ENCODE results near the gene HRH2.

The HRH2 gene

DNA sequence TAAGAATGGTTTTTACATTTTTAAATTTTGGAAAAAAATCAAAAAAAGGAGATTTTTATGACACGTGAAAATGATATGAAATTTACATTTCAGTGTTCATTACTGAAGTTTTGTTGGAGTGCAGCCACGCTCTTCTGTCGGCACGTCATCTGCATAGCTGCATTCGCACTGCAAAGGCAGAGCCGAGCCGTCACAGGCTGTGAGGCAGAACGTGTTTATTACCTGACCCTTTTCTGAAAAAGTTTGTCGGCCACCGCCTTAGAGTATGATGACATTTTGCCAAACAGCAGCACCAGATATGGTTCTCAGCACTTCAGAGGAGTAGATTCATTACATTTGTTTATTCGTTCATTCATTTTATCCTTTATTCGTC lies 24.1 kb downstream of the HRH2 start:
- Histone ChIP-seq H3K4me3 (ENCODE audit: insufficient read depth, low read depth, low read length, poor library complexity, severe bottlenecking) (no peak overlapping the region), H3K4me1 (ENCODE audit: control insufficient read depth, insufficient read depth, low read length, poor library complexity, severe bottlenecking) (no peaks in the 10 kb centered on the region), H3K27ac (ENCODE audit: insufficient read depth, low read length, poor library complexity, severe bottlenecking) (no peak overlapping the region), H3K36me3 (ENCODE audit: control insufficient read depth, insufficient read depth, low read length) (peaks cover 21% of the 10 kb centered on the region), H3K9me3 (ENCODE audit: control insufficient read depth, low read length) (no peaks in the 10 kb centered on the region), H3K27me3 (replicated peaks; ENCODE audit: control insufficient read depth, insufficient read depth, low read length, poor library complexity, severe bottlenecking) (no peaks in the 10 kb centered on the region)
- no peak for DNase-seq

DNA sequence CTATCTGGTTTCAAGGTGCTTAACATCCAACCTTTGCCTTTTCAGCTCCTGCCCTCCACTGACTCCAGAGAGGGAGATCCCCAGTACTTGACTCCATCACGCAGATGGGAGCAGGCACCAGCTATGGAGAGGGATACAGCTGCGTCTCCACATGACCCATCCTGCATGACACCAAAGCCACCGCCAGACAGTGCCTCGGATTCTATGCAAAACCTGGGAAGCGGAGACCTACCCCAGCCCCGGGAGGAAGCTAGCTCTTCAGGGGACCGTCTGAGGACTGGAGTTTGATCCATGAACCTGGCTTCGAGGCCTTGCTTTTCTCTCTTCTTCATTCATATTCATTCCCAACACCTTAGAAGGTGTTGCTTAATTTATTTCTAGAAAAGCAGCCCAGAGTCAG lies 24.8 kb downstream of the HRH2 start:
- Histone ChIP-seq H3K9me3 (ENCODE audit: control insufficient read depth, low read length) (no peaks in the 10 kb centered on the region), H3K4me1 (ENCODE audit: control insufficient read depth, insufficient read depth, low read length, poor library complexity, severe bottlenecking) (no peaks in the 10 kb centered on the region), H3K27ac (ENCODE audit: insufficient read depth, low read length, poor library complexity, severe bottlenecking) (no peak overlapping the region), H3K4me3 (ENCODE audit: insufficient read depth, low read depth, low read length, poor library complexity, severe bottlenecking) (no peak overlapping the region), H3K27me3 (replicated peaks; ENCODE audit: control insufficient read depth, insufficient read depth, low read length, poor library complexity, severe bottlenecking) (no peaks in the 10 kb centered on the region), H3K36me3 (ENCODE audit: control insufficient read depth, insufficient read depth, low read length) (peaks cover 26% of the 10 kb centered on the region)
- DNase-seq, result no peak

DNA sequence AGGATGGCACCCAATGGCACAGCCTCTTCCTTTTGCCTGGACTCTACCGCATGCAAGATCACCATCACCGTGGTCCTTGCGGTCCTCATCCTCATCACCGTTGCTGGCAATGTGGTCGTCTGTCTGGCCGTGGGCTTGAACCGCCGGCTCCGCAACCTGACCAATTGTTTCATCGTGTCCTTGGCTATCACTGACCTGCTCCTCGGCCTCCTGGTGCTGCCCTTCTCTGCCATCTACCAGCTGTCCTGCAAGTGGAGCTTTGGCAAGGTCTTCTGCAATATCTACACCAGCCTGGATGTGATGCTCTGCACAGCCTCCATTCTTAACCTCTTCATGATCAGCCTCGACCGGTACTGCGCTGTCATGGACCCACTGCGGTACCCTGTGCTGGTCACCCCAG lies 25.4 kb downstream of the HRH2 start:
- no peaks in the 10 kb centered on the region for H3K27me3 ChIP-seq (replicated peaks; ENCODE audit: control insufficient read depth, insufficient read depth, low read length, poor library complexity, severe bottlenecking)
- no peak overlapping the region for H3K4me3 ChIP-seq (ENCODE audit: insufficient read depth, low read depth, low read length, poor library complexity, severe bottlenecking)
- no peak overlapping the region for H3K27ac ChIP-seq (ENCODE audit: insufficient read depth, low read length, poor library complexity, severe bottlenecking)
- DNase-seq, result no peak
- no peaks in the 10 kb centered on the region for H3K4me1 ChIP-seq (ENCODE audit: control insufficient read depth, insufficient read depth, low read length, poor library complexity, severe bottlenecking)
- peaks cover 26% of the 10 kb centered on the region for H3K36me3 ChIP-seq (ENCODE audit: control insufficient read depth, insufficient read depth, low read length)
- no peaks in the 10 kb centered on the region for H3K9me3 ChIP-seq (ENCODE audit: control insufficient read depth, low read length)

DNA sequence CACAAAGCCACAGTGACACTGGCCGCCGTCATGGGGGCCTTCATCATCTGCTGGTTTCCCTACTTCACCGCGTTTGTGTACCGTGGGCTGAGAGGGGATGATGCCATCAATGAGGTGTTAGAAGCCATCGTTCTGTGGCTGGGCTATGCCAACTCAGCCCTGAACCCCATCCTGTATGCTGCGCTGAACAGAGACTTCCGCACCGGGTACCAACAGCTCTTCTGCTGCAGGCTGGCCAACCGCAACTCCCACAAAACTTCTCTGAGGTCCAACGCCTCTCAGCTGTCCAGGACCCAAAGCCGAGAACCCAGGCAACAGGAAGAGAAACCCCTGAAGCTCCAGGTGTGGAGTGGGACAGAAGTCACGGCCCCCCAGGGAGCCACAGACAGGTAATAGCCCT lies 26.1 kb downstream of the HRH2 start:
- Histone ChIP-seq H3K9me3 (ENCODE audit: control insufficient read depth, low read length) (no peaks in the 10 kb centered on the region), H3K27me3 (replicated peaks; ENCODE audit: control insufficient read depth, insufficient read depth, low read length, poor library complexity, severe bottlenecking) (no peaks in the 10 kb centered on the region), H3K4me1 (ENCODE audit: control insufficient read depth, insufficient read depth, low read length, poor library complexity, severe bottlenecking) (no peaks in the 10 kb centered on the region), H3K36me3 (ENCODE audit: control insufficient read depth, insufficient read depth, low read length) (peaks cover 29% of the 10 kb centered on the region), H3K27ac (ENCODE audit: insufficient read depth, low read length, poor library complexity, severe bottlenecking) (no peak overlapping the region), H3K4me3 (ENCODE audit: insufficient read depth, low read depth, low read length, poor library complexity, severe bottlenecking) (no peak overlapping the region)
- DNase-seq, result no peak

DNA sequence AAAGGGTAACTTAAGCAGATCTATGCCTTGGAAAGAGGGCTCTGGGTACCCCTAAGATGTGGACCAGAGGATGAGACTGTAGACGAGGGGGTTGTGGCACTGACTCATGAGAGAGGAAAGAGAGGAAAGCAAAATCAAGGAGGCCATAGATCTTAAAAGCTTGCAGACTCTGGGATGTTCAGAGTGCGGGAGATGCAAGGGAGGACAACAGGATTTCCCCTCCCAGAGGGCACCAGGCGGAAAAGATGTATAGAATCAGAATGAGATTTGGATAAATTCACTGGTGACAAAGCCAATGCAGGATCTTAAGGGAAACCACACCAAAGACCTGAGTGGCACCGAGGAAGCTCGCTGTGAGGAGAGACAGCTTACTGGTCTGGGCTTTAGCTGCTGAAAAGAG lies 27.1 kb downstream of the HRH2 start:
- no peaks in the 10 kb centered on the region for H3K27me3 ChIP-seq (replicated peaks; ENCODE audit: control insufficient read depth, insufficient read depth, low read length, poor library complexity, severe bottlenecking)
- H3K36me3 ChIP-seq (ENCODE audit: control insufficient read depth, insufficient read depth, low read length), result peaks cover 34% of the 10 kb centered on the region
- no peaks in the 10 kb centered on the region for H3K4me1 ChIP-seq (ENCODE audit: control insufficient read depth, insufficient read depth, low read length, poor library complexity, severe bottlenecking)
- no peak for DNase-seq
- H3K9me3 ChIP-seq (ENCODE audit: control insufficient read depth, low read length), result no peaks in the 10 kb centered on the region
- H3K27ac ChIP-seq (ENCODE audit: insufficient read depth, low read length, poor library complexity, severe bottlenecking), result no peak overlapping the region
- H3K4me3 ChIP-seq (ENCODE audit: insufficient read depth, low read depth, low read length, poor library complexity, severe bottlenecking), result no peak overlapping the region

DNA sequence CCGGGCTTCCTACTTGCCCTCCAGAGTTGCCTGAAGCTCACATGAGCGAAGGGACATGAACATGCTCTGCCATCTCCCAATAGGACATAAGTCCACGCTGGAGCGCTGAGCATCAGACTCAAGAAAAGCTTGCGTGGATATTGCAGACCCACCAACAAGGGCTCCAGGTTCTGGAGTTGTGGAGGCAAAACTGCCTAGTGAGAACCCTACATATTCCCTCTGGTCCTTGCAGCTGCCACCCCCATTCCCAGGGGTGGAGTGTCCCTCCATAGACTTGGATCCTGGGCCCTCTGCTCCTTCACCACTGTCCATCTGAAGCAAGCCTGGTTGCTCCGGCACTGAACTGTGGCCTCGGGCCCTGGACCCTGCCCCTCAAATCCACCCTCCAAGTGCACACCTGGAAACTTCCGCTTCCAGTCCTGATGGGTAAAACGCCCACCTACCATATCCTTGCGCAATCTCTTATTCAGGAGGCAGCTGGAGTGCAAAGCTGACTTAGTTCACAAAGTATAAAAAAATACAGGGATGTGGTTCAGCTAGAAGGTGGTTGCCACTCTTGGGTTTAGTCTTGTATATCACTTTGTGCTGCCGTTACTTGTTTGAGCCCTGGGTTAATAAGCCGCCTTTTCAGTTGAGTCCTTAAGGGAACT lies 28.0 kb downstream of the HRH2 start:
- no peaks in the 10 kb centered on the region for H3K27me3 ChIP-seq (replicated peaks; ENCODE audit: control insufficient read depth, insufficient read depth, low read length, poor library complexity, severe bottlenecking)
- peaks cover 35% of the 10 kb centered on the region for H3K36me3 ChIP-seq (ENCODE audit: control insufficient read depth, insufficient read depth, low read length)
- no peaks in the 10 kb centered on the region for H3K4me1 ChIP-seq (ENCODE audit: control insufficient read depth, insufficient read depth, low read length, poor library complexity, severe bottlenecking)
- no peak overlapping the region for H3K4me3 ChIP-seq (ENCODE audit: insufficient read depth, low read depth, low read length, poor library complexity, severe bottlenecking)
- no peak overlapping the region for H3K27ac ChIP-seq (ENCODE audit: insufficient read depth, low read length, poor library complexity, severe bottlenecking)
- no peaks in the 10 kb centered on the region for H3K9me3 ChIP-seq (ENCODE audit: control insufficient read depth, low read length)
- DNase-seq, result no peak

DNA sequence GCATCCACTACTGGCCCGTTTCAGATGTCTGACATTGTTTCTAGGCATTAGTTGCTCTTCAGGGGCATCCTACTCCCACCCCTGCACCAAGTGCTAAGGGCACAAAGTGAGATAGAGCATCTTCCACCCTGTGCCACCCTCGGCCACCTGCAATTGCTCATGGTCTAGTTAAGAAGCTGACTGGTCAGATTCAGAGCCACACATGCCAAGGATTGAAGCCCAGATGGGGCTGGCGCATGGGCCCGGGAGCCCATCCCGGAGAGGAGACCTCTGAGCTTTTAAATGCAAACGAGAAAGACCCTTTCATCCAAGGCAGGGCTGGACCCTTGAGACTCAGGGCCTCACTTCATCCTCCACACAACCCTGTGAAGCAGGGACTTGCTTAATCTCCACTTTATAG lies 28.5 kb downstream of the HRH2 start:
- DNase-seq, result no peak
- H3K9me3 ChIP-seq (ENCODE audit: control insufficient read depth, low read length), result no peaks in the 10 kb centered on the region
- peaks cover 35% of the 10 kb centered on the region for H3K36me3 ChIP-seq (ENCODE audit: control insufficient read depth, insufficient read depth, low read length)
- no peak overlapping the region for H3K27ac ChIP-seq (ENCODE audit: insufficient read depth, low read length, poor library complexity, severe bottlenecking)
- no peaks in the 10 kb centered on the region for H3K4me1 ChIP-seq (ENCODE audit: control insufficient read depth, insufficient read depth, low read length, poor library complexity, severe bottlenecking)
- no peak overlapping the region for H3K4me3 ChIP-seq (ENCODE audit: insufficient read depth, low read depth, low read length, poor library complexity, severe bottlenecking)
- no peaks in the 10 kb centered on the region for H3K27me3 ChIP-seq (replicated peaks; ENCODE audit: control insufficient read depth, insufficient read depth, low read length, poor library complexity, severe bottlenecking)

DNA sequence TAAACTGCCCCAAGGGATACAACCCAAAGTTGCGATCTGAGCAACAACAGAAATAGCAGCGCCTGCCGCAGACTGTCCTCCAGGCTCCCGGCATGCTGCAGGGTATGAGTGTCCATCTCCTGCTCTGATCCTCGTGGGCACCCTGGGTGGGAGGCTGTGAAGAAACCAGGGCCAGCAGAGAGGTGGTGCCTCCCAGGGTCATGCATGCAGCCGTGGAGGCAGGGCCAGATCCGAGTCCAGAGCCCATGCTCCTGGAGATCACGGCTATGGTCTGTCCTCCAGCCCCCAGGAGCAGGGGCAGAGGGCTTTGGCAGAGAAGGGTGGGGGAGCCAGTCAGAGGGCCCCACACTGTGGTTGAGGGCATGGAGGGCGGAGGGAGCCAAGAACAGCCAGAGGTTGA lies 29.0 kb downstream of the HRH2 start:
- no peaks in the 10 kb centered on the region for H3K9me3 ChIP-seq (ENCODE audit: control insufficient read depth, low read length)
- no peaks in the 10 kb centered on the region for H3K4me1 ChIP-seq (ENCODE audit: control insufficient read depth, insufficient read depth, low read length, poor library complexity, severe bottlenecking)
- no peak overlapping the region for H3K27ac ChIP-seq (ENCODE audit: insufficient read depth, low read length, poor library complexity, severe bottlenecking)
- no peak for DNase-seq
- H3K4me3 ChIP-seq (ENCODE audit: insufficient read depth, low read depth, low read length, poor library complexity, severe bottlenecking), result no peak overlapping the region
- H3K27me3 ChIP-seq (replicated peaks; ENCODE audit: control insufficient read depth, insufficient read depth, low read length, poor library complexity, severe bottlenecking), result no peaks in the 10 kb centered on the region
- peaks cover 35% of the 10 kb centered on the region for H3K36me3 ChIP-seq (ENCODE audit: control insufficient read depth, insufficient read depth, low read length)

DNA sequence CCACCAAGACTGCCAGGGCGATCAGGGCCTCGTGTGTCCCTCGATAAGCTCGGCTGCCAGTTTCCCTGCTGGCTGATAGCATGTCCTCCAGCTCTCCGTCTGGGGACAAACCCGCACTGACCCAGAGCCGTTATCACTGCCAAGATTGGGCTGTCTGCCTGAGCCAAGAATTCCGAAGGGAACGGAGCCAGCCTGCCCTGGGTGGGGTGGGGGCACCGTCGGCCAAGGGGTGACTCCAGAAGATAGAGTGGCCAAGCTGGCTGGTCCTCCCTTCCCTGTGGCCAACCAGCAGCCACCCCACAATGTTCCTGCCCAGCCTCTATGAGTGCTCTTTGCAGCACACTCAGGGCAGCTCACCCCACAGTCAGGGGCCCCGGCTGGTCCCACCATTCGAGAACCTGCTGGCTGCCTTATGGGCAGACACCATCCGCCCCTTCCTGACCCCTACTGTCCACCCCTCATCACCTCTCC lies 29.4 kb downstream of the HRH2 start:
- H3K27ac ChIP-seq (ENCODE audit: insufficient read depth, low read length, poor library complexity, severe bottlenecking), result no peak overlapping the region
- H3K27me3 ChIP-seq (replicated peaks; ENCODE audit: control insufficient read depth, insufficient read depth, low read length, poor library complexity, severe bottlenecking), result no peaks in the 10 kb centered on the region
- no peaks in the 10 kb centered on the region for H3K4me1 ChIP-seq (ENCODE audit: control insufficient read depth, insufficient read depth, low read length, poor library complexity, severe bottlenecking)
- no peak for DNase-seq
- no peaks in the 10 kb centered on the region for H3K9me3 ChIP-seq (ENCODE audit: control insufficient read depth, low read length)
- H3K36me3 ChIP-seq (ENCODE audit: control insufficient read depth, insufficient read depth, low read length), result peaks cover 35% of the 10 kb centered on the region
- no peak overlapping the region for H3K4me3 ChIP-seq (ENCODE audit: insufficient read depth, low read depth, low read length, poor library complexity, severe bottlenecking)

DNA sequence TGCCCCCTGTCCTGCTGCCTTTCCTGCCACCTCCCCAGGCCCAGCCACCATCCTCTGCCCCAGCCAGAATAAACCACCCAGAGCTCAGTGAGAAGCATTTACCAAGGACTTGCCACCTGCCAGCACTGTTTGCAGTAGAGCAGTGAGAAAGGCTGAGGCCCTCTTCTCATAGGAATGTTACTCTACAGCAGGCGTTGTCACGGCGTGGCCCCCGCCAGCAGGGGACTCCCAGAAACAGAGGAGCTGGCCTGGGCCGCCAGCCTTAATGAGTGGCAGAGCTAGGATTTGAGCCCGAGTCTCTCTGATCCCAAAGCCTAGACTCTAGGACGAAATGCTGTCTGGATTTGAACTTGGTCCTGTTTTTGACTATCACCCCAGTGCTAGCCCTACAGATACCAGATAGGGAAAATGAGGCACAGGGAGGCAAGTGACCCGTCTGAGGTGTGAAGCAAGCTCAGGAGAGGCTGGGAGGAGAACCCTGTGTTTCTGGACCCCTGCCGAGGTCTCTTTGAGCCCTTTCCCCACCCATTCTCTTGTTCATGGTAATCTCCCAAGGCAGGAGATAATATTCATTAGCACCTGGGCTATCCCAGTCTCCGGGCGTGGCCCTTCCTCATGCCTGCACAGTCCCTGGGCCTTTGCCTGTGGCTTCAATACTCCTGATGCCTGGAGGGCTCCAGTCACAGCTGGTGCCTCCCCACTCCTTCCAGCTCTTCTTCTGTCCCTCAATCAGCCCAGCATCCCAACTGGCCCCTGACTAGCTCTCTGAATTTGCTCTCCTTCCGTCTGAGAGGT lies 30.7 kb downstream of the HRH2 start:
- H3K4me1 ChIP-seq (ENCODE audit: control insufficient read depth, insufficient read depth, low read length, poor library complexity, severe bottlenecking), result no peaks in the 10 kb centered on the region
- no peaks in the 10 kb centered on the region for H3K9me3 ChIP-seq (ENCODE audit: control insufficient read depth, low read length)
- no peak for DNase-seq
- H3K27ac ChIP-seq (ENCODE audit: insufficient read depth, low read length, poor library complexity, severe bottlenecking), result no peak overlapping the region
- H3K4me3 ChIP-seq (ENCODE audit: insufficient read depth, low read depth, low read length, poor library complexity, severe bottlenecking), result no peak overlapping the region
- H3K27me3 ChIP-seq (replicated peaks; ENCODE audit: control insufficient read depth, insufficient read depth, low read length, poor library complexity, severe bottlenecking), result no peaks in the 10 kb centered on the region
- H3K36me3 ChIP-seq (ENCODE audit: control insufficient read depth, insufficient read depth, low read length), result peaks cover 32% of the 10 kb centered on the region
